ENCODE results near the gene INCA1. TPM values are rescaled to one million over a fixed set of nuclear protein-coding genes. Genes with fewer than 3 reads are reported as not detected.
A peak's percentile ranks its signal among the peaks of the same experiment; 100 is the strongest.

The INCA1 gene
- total RNA-seq, 2 donors from 2014 or later, result 1.6 to 4.2 TPM

- H3K9ac ChIP-seq (ENCODE audit: low read depth in 2 of 2, low read length in 2 of 2), result no peak overlapping the region
- intact Hi-C loops (cut with DNase I), result loop anchor here (5.0 kb wide), 1 partner anchor 70 kb away; the partner anchor contains the start of gene CHRNE
- H3K4me1 ChIP-seq, result no peaks in the 10 kb centered on the region
- H3K27me3 ChIP-seq, result no peaks in the 10 kb centered on the region
- DNase-seq, result no peak
- TF ChIP-seq, protein P1, sequence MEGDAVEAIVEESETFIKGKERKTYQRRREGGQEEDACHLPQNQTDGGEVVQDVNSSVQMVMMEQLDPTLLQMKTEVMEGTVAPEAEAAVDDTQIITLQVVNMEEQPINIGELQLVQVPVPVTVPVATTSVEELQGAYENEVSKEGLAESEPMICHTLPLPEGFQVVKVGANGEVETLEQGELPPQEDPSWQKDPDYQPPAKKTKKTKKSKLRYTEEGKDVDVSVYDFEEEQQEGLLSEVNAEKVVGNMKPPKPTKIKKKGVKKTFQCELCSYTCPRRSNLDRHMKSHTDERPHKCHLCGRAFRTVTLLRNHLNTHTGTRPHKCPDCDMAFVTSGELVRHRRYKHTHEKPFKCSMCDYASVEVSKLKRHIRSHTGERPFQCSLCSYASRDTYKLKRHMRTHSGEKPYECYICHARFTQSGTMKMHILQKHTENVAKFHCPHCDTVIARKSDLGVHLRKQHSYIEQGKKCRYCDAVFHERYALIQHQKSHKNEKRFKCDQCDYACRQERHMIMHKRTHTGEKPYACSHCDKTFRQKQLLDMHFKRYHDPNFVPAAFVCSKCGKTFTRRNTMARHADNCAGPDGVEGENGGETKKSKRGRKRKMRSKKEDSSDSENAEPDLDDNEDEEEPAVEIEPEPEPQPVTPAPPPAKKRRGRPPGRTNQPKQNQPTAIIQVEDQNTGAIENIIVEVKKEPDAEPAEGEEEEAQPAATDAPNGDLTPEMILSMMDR (IDR thresholded peaks at IDR 0.05), result no peak
- no peak overlapping the region for H3K27ac ChIP-seq
- no peak overlapping the region for H3K4me3 ChIP-seq
- H3K9me3 ChIP-seq, result no peaks in the 10 kb centered on the region
- no peaks in the 10 kb centered on the region for H3K36me3 ChIP-seq
Observed at GRCh38 chr17:4972752-4973151, 24.6 kb downstream of the INCA1 start.

- TF ChIP-seq, protein P1 (IDR thresholded peaks at IDR 0.05), result no peak
- intact Hi-C loops (cut with DNase I), result loop anchor here (5.0 kb wide), 1 partner anchor 70 kb away; the partner anchor contains the start of gene CHRNE
- no peak overlapping the region for H3K27ac ChIP-seq
- no peak overlapping the region for H3K4me3 ChIP-seq
- no peaks in the 10 kb centered on the region for H3K4me1 ChIP-seq
- no peaks in the 10 kb centered on the region for H3K36me3 ChIP-seq
- no peak for DNase-seq
- no peak overlapping the region for H3K9ac ChIP-seq (ENCODE audit: low read depth in 2 of 2, low read length in 2 of 2)
- no peaks in the 10 kb centered on the region for H3K27me3 ChIP-seq
- no peaks in the 10 kb centered on the region for H3K9me3 ChIP-seq
Observed at GRCh38 chr17:4972322-4972721, 25.0 kb downstream of the INCA1 start.

DNA sequence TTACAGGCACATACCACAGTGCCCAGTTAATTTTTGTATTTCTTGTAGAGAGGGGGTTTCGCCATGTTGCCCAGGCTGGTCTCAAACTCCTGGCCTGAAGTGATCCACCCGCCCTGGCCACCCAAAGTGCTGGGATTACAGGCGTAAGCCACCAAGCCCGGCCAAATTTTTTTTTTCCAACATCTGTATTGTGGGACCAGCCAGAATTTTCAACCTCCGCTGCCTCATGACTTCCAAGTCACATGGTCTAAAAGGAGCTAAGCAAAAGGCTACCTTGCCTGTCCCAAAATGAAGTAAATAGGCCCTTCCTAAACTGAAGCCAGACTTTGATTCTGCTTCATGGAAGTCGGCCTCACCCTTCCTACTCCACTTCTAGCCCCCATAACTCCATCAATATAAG, 25.5 kb downstream of the INCA1 start:
- Histone ChIP-seq H3K9ac (ENCODE audit: low read depth in 2 of 2, low read length in 2 of 2) (no peak overlapping the region), H3K4me1 (no peaks in the 10 kb centered on the region), H3K9me3 (no peaks in the 10 kb centered on the region), H3K4me3 (no peak overlapping the region), H3K36me3 (no peaks in the 10 kb centered on the region), H3K27ac (no peak overlapping the region), H3K27me3 (no peaks in the 10 kb centered on the region)
- no peak for DNase-seq
- TF ChIP-seq, protein P1 (IDR thresholded peaks at IDR 0.05), result no peak
- intact Hi-C loops (cut with DNase I), result loop anchor here (5.0 kb wide), 1 partner anchor 70 kb away; the partner anchor contains the start of gene CHRNE

- intact Hi-C loops (cut with DNase I), result loop anchor here (5.0 kb wide), 1 partner anchor 68 kb away; the partner anchor contains the start of gene CHRNE
- H3K9ac ChIP-seq (ENCODE audit: low read depth in 2 of 2, low read length in 2 of 2), result no peak overlapping the region
- no peaks in the 10 kb centered on the region for H3K4me1 ChIP-seq
- H3K27me3 ChIP-seq, result no peaks in the 10 kb centered on the region
- H3K4me3 ChIP-seq, result no peak overlapping the region
- no peaks in the 10 kb centered on the region for H3K36me3 ChIP-seq
- no peak overlapping the region for H3K27ac ChIP-seq
- DNase-seq, result no peak
- TF ChIP-seq, protein P1 (IDR thresholded peaks at IDR 0.05), result no peak
- H3K9me3 ChIP-seq, result no peaks in the 10 kb centered on the region
Observed at GRCh38 chr17:4970273-4970672, 27.0 kb downstream of the INCA1 start.

- no peak overlapping the region for H3K4me3 ChIP-seq
- DNase-seq, result no peak
- intact Hi-C loops (cut with DNase I), result loop anchor here (5.0 kb wide), 1 partner anchor 67 kb away; the partner anchor contains the start of gene CHRNE
- no peaks in the 10 kb centered on the region for H3K9me3 ChIP-seq
- H3K9ac ChIP-seq (ENCODE audit: low read depth in 2 of 2, low read length in 2 of 2), result peak overlapping the region in 1 of 2 donors; percentile 19
- no peaks in the 10 kb centered on the region for H3K27me3 ChIP-seq
- TF ChIP-seq, protein P1 (IDR thresholded peaks at IDR 0.05), result no peak
- peak overlapping the region; percentile 95 for H3K27ac ChIP-seq
- no peaks in the 10 kb centered on the region for H3K36me3 ChIP-seq
- no peaks in the 10 kb centered on the region for H3K4me1 ChIP-seq
Observed at GRCh38 chr17:4969551-4970173, 27.7 kb downstream of the INCA1 start.
